RWPE2 (cell line): ENCODE measurements around the gene LRRTM4.

Experiments
- ATAC-seq: fragments of 200-7000 bp; cut with Tn5 transposase; 3 replicates; pipeline ENCODE4 v1.9.1; 2021; ENCODE audit warnings: low read depth
- DNase-seq: peaks from one replicate; pipeline ENCODE4 v3.0.0-alpha.2; 2020; ENCODE audit warnings: low spot score
- H3K27ac ChIP-seq: fragments of 450-650 bp; 2 replicates; pipeline ENCODE4 v1.5.1; 2017; ENCODE audit warnings: mild to moderate bottlenecking; ENCODE audit not compliant: poor library complexity, severe bottlenecking
- H3K27me3 ChIP-seq: fragments of 250-450 bp; sonication (Bioruptor Pico); 2 replicates; pipeline ENCODE4 v1.5.1; 2021; ENCODE audit warnings: mild to moderate bottlenecking, moderate library complexity; ENCODE audit not compliant: insufficient read depth, poor library complexity, severe bottlenecking
- H3K36me3 ChIP-seq: fragments of 250-450 bp; sonication (Bioruptor Pico); 2 replicates; pipeline ENCODE4 v1.5.1; 2020; ENCODE audit warnings: low read depth, mild to moderate bottlenecking, moderate library complexity
- H3K4me1 ChIP-seq: fragments of 250-450 bp; sonication (Bioruptor Pico); 2 replicates; pipeline ENCODE4 v1.5.1; 2021; ENCODE audit warnings: mild to moderate bottlenecking, moderate library complexity; ENCODE audit not compliant: insufficient read depth, poor library complexity, severe bottlenecking
- H3K4me3 ChIP-seq: fragments of 250-450 bp; sonication (Bioruptor Pico); 2 replicates; pipeline ENCODE4 v1.5.1; 2021; ENCODE audit warnings: mild to moderate bottlenecking, moderate library complexity; ENCODE audit not compliant: severe bottlenecking
- H3K9me3 ChIP-seq: fragments of 250-450 bp; sonication (Bioruptor Pico); 2 replicates; pipeline ENCODE4 v1.5.1; 2021; ENCODE audit warnings: mild to moderate bottlenecking, moderate library complexity; ENCODE audit not compliant: severe bottlenecking
- TF ChIP-seq, protein P1 (sequence below): fragments of 450-650 bp; IDR thresholded peaks from one replicate; pipeline ENCODE4 v1.5.1; 2017; ENCODE audit warnings: mild to moderate bottlenecking, moderate library complexity; ENCODE audit not compliant: poor library complexity, severe bottlenecking

The LRRTM4 gene

DNA sequence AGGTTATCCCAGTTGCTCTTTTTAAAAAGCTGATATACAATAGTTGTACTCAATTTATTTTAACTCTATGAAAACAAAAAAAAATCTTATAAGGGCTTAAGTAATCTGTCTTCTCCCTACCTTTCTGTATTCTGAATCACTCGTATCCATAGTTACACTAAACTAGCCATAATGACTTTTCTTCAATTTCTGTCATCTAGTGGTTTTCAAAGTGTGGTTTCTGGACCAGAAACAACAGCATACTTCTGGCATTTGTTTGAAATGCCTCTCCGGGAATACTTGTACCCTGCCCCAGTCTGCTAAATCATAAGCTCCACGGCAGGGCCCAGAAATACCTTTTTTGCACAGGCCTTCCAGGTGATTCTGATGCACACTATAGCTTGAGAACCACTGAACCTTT lies 253.6 kb downstream of the LRRTM4 start:
- Histone ChIP-seq H3K9me3 (no peaks in the 10 kb centered on the region), H3K36me3 (no peaks in the 10 kb centered on the region), H3K4me1 (no peaks in the 10 kb centered on the region), H3K27me3 (no peaks in the 10 kb centered on the region), H3K27ac (no peak overlapping the region), H3K4me3 (no peak overlapping the region)
- TF ChIP-seq, protein P1, sequence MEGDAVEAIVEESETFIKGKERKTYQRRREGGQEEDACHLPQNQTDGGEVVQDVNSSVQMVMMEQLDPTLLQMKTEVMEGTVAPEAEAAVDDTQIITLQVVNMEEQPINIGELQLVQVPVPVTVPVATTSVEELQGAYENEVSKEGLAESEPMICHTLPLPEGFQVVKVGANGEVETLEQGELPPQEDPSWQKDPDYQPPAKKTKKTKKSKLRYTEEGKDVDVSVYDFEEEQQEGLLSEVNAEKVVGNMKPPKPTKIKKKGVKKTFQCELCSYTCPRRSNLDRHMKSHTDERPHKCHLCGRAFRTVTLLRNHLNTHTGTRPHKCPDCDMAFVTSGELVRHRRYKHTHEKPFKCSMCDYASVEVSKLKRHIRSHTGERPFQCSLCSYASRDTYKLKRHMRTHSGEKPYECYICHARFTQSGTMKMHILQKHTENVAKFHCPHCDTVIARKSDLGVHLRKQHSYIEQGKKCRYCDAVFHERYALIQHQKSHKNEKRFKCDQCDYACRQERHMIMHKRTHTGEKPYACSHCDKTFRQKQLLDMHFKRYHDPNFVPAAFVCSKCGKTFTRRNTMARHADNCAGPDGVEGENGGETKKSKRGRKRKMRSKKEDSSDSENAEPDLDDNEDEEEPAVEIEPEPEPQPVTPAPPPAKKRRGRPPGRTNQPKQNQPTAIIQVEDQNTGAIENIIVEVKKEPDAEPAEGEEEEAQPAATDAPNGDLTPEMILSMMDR = no peak
- no peak for ATAC-seq
- no peak for DNase-seq

- Histone ChIP-seq H3K27me3 (no peaks in the 10 kb centered on the region), H3K9me3 (no peaks in the 10 kb centered on the region), H3K36me3 (no peaks in the 10 kb centered on the region), H3K27ac (no peak overlapping the region), H3K4me1 (no peaks in the 10 kb centered on the region), H3K4me3 (no peak overlapping the region)
- DNase-seq = no peak
- TF ChIP-seq, protein P1 = no peak
- ATAC-seq = no peak
These were observed 289.2 kb downstream of the LRRTM4 start for GRCh38 chr2:77232909-77233425.

- TF ChIP-seq, protein P1 = no peak
- Histone ChIP-seq H3K36me3 (no peaks in the 10 kb centered on the region), H3K9me3 (no peaks in the 10 kb centered on the region), H3K27me3 (no peaks in the 10 kb centered on the region), H3K4me3 (no peak overlapping the region), H3K4me1 (no peaks in the 10 kb centered on the region), H3K27ac (no peak overlapping the region)
- ATAC-seq = no peak
- no peak for DNase-seq
These were observed 293.8 kb downstream of the LRRTM4 start for GRCh38 chr2:77228391-77228790.

DNA sequence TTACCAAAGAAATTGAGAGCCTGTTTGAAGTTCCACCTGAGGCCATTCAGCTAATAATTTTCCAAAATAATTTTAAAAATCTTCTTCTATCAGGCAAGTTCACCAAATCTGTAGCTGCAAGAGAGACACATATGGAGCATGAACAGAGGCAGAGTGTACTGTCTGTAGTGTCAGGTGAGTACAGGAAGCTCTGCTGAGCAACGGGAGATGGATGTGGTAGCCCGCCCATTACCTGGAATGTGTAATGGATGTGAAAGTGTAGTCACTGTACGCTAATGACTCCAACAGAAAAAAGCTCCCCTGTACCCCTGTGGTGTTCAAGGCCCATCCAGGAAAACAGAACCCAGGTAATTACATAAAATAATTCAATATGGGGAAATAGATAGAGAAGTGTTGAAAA lies 311.5 kb downstream of the LRRTM4 start:
- no peaks in the 10 kb centered on the region for H3K36me3 ChIP-seq
- TF ChIP-seq, protein P1 = no peak

DNA sequence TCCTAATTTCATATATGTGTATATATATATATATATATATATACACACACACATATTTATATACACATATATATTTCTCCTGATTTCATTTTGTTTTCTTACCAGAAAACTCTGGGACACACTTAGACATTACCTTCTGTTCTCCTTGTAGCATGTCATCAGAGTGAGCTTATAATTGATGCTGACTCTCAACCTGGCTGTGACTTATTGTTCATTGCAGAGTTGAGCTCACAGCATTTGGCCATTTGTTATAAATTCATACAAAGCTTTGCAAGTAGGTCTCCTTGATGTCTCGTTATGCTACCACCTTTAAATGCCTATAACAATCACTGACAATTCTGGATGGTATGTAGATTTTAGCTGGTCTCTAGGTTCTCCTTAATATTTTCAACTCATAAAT lies 314.8 kb downstream of the LRRTM4 start:
- DNase-seq = no peak
- H3K27me3 ChIP-seq = no peaks in the 10 kb centered on the region
- ATAC-seq = no peak

More for the DNA sequence above, 311.5 kb downstream of the LRRTM4 start:
- DNase-seq = no peak
- H3K27ac ChIP-seq = no peak overlapping the region
- H3K9me3 ChIP-seq = no peaks in the 10 kb centered on the region
- H3K27me3 ChIP-seq = no peaks in the 10 kb centered on the region
- H3K4me1 ChIP-seq = no peaks in the 10 kb centered on the region
- ATAC-seq = no peak
- H3K4me3 ChIP-seq = no peak overlapping the region

More for the DNA sequence above, 314.8 kb downstream of the LRRTM4 start:
- H3K4me1 ChIP-seq = no peaks in the 10 kb centered on the region
- no peak overlapping the region for H3K4me3 ChIP-seq
- H3K27ac ChIP-seq = no peak overlapping the region
- H3K9me3 ChIP-seq = no peaks in the 10 kb centered on the region
- TF ChIP-seq, protein P1 = no peak
- no peaks in the 10 kb centered on the region for H3K36me3 ChIP-seq
